Common myeloid progenitor, CD34-positive (primary cell): ENCODE data around the gene ZC3H18.

Source experiments
- CTCF ChIA-PET: fragments of 350-600 bp; sonication (Branson Sonifier 250); formaldehyde crosslinking; loops from one replicate; lab custom pipeline; 2021; ENCODE audit warnings: antibody characterized with exemption; lab: Charles Lee
- POLR2A ChIA-PET: fragments of 350-600 bp; sonication (Branson Sonifier 250); formaldehyde crosslinking; loops from one replicate; lab custom pipeline; 2021; ENCODE audit warnings: antibody characterized with exemption; lab: Charles Lee
- DNase-seq, 3 donors: peaks; one replicate each; pipeline versions ENCODE4 v3.0.0 to v3.0.0-alpha.2; 2013
- H3K27ac ChIP-seq, 2 experiments: 1 replicate in 1 of 2; 2 replicates in 1 of 2; pipeline ENCODE4 v1.7.0; 2013; ENCODE audit warnings: inconsistent platforms in 2 of 2, low read length in 2 of 2, mild to moderate bottlenecking in 2 of 2, low read depth in 1 of 2, moderate library complexity in 1 of 2; ENCODE audit not compliant: severe bottlenecking in 2 of 2, insufficient read depth in 1 of 2, poor library complexity in 1 of 2
- H3K27me3 ChIP-seq, 5 experiments: replicated peaks in 2 of 5; 1 replicate in 3 of 5; 2 replicates in 2 of 5; pipeline versions ENCODE4 v1.6.1 to v1.7.0; 2013; ENCODE audit warnings: low read length in 4 of 5, mild to moderate bottlenecking in 2 of 5, moderate library complexity in 2 of 5, inconsistent platforms in 1 of 5; ENCODE audit not compliant: insufficient read depth in 5 of 5, control insufficient read depth in 4 of 5
- H3K36me3 ChIP-seq, 4 experiments: 1 replicate in 2 of 4; 2 replicates in 2 of 4; pipeline versions ENCODE4 v1.6.1 to v1.7.0; 2013; ENCODE audit warnings: low read length in 3 of 4, control low read depth in 1 of 4, mild to moderate bottlenecking in 1 of 4; ENCODE audit not compliant: control insufficient read depth in 4 of 4, insufficient read depth in 4 of 4
- H3K4me1 ChIP-seq, 4 experiments: 1 replicate in 3 of 4; 2 replicates in 1 of 4; pipeline versions ENCODE4 v1.6.1 to v1.7.1; 2013; ENCODE audit warnings: low read length in 3 of 4, mild to moderate bottlenecking in 3 of 4, control low read depth in 1 of 4, inconsistent platforms in 1 of 4, moderate library complexity in 1 of 4; ENCODE audit not compliant: control insufficient read depth in 4 of 4, insufficient read depth in 4 of 4; ENCODE audit errors: control extremely low read depth in 1 of 4
- H3K4me3 ChIP-seq, 7 experiments: 1 replicate in 4 of 7; 2 replicates in 3 of 7; pipeline versions ENCODE4 v1.5.1 to v1.7.0; 2013; ENCODE audit warnings: mild to moderate bottlenecking in 7 of 7, low read length in 6 of 7, moderate library complexity in 6 of 7, inconsistent platforms in 2 of 7, low read depth in 2 of 7, control low read depth in 1 of 7; ENCODE audit not compliant: insufficient read depth in 4 of 7, control insufficient read depth in 1 of 7; ENCODE audit errors: extremely low read depth in 1 of 7
- H3K9me3 ChIP-seq, 5 experiments: 1 replicate in 4 of 5; 2 replicates in 1 of 5; pipeline versions ENCODE4 v1.6.1 to v1.7.1; 2013; ENCODE audit warnings: low read length in 4 of 5, mild to moderate bottlenecking in 2 of 5, inconsistent platforms in 1 of 5, low read depth in 1 of 5, moderate library complexity in 1 of 5; ENCODE audit not compliant: control insufficient read depth in 4 of 5, insufficient read depth in 2 of 5; ENCODE audit errors: control extremely low read depth in 1 of 5
- WGBS: methylation state at CpG from one replicate; pipeline ENCODE4 v1.1.5; 2013; ENCODE audit not compliant: insufficient coverage; 5-methylcytosine and 5-hydroxymethylcytosine counted together

Gene ZC3H18

GRCh38 chr16:88655733-88656281, 85.6 kb downstream of the ZC3H18 start:
- Histone ChIP-seq H3K4me3 (no peak overlapping the region), H3K27ac (no peak overlapping the region), H3K9me3 (no peaks in the 10 kb centered on the region), H3K27me3 (no peaks in the 10 kb centered on the region), H3K36me3 (peaks cover 0 to 81% (median 24%) of the 10 kb centered on the region in 4 experiments), H3K4me1 (peaks cover 0 to 20% (median 9%) of the 10 kb centered on the region in 4 experiments)
- POLR2A ChIA-PET = no interaction called here
- 95% methylated on average over 21 of the region's 29 CpGs for WGBS
- DNase-seq = no peak
- CTCF ChIA-PET = no interaction called here

GRCh38 chr16:88656291-88656980, 86.2 kb downstream of the ZC3H18 start:
- Histone ChIP-seq H3K4me1 (peaks cover 0 to 22% (median 4%) of the 10 kb centered on the region in 4 experiments), H3K4me3 (no peak overlapping the region)
- POLR2A ChIA-PET = no interaction called here

GRCh38 chr16:88657371-88657770, 87.2 kb downstream of the ZC3H18 start:
- no peak overlapping the region for H3K4me3 ChIP-seq
- peaks cover 0 to 71% (median 24%) of the 10 kb centered on the region in 4 experiments for H3K36me3 ChIP-seq
- ChIA-PET CTCF (no interaction called here), POLR2A (interaction anchor here (0.6 kb wide), 1 partner anchor 29 kb away, joined by 3 read pairs; no protein-coding TSS in a partner anchor)
- DNase-seq = no peak
- WGBS = 96% methylated on average over 19 of the region's 19 CpGs
- H3K4me1 ChIP-seq = peaks cover 0 to 14% (median 5%) of the 10 kb centered on the region in 4 experiments
- H3K27ac ChIP-seq = no peak overlapping the region
- H3K27me3 ChIP-seq = no peaks in the 10 kb centered on the region
- no peaks in the 10 kb centered on the region for H3K9me3 ChIP-seq

More at GRCh38 chr16:88656291-88656980, 86.2 kb downstream of the ZC3H18 start:
- DNase-seq = no peak
- CTCF ChIA-PET = no interaction called here
- Histone ChIP-seq H3K36me3 (peaks cover 0 to 81% (median 24%) of the 10 kb centered on the region in 4 experiments), H3K27me3 (no peaks in the 10 kb centered on the region), H3K9me3 (no peaks in the 10 kb centered on the region), H3K27ac (no peak overlapping the region)
- 87% methylated on average over 18 of the region's 25 CpGs for WGBS

- 95% methylated on average over 8 of the region's 15 CpGs for WGBS
- Histone ChIP-seq H3K27ac (no peak overlapping the region), H3K27me3 (no peaks in the 10 kb centered on the region), H3K4me1 (peaks cover 0 to 12% (median 11%) of the 10 kb centered on the region in 4 experiments), H3K36me3 (peaks cover 0 to 58% (median 22%) of the 10 kb centered on the region in 4 experiments), H3K4me3 (no peak overlapping the region), H3K9me3 (no peaks in the 10 kb centered on the region)
- DNase-seq = no peak
- ChIA-PET POLR2A (no interaction called here), CTCF (interaction anchor here (0.9 kb wide), 1 partner anchor 45 kb away, joined by 3 read pairs; no protein-coding TSS in a partner anchor)
These were observed 88.5 kb downstream of the ZC3H18 start for GRCh38 chr16:88658714-88659113.

GRCh38 chr16:88659160-88659559, 89.0 kb downstream of the ZC3H18 start:
- WGBS = 97% methylated on average over 23 of the region's 25 CpGs
- no peak overlapping the region for H3K27ac ChIP-seq
- H3K27me3 ChIP-seq = no peaks in the 10 kb centered on the region
- CTCF ChIA-PET = interaction anchor here (0.9 kb wide), 1 partner anchor 45 kb away, joined by 3 read pairs; no protein-coding TSS in a partner anchor
- peaks cover 0 to 16% (median 15%) of the 10 kb centered on the region in 4 experiments for H3K4me1 ChIP-seq
- no peak for DNase-seq
- peaks cover 0 to 54% (median 20%) of the 10 kb centered on the region in 4 experiments for H3K36me3 ChIP-seq
- H3K4me3 ChIP-seq = no peak overlapping the region
- POLR2A ChIA-PET = no interaction called here
- no peaks in the 10 kb centered on the region for H3K9me3 ChIP-seq

- Histone ChIP-seq H3K4me3 (peak overlapping the region in 1 of 7 experiments; percentile 63), H3K36me3 (peaks cover 0 to 37% (median 9%) of the 10 kb centered on the region in 4 experiments), H3K9me3 (no peaks in the 10 kb centered on the region), H3K4me1 (peaks cover 0 to 25% (median 15%) of the 10 kb centered on the region in 4 experiments), H3K27ac (no peak overlapping the region), H3K27me3 (no peaks in the 10 kb centered on the region)
- WGBS = 96% methylated on average over 5 of the region's 10 CpGs
- ChIA-PET CTCF (no interaction called here), POLR2A (no interaction called here)
- DNase-seq = no peak
These were observed 91.3 kb downstream of the ZC3H18 start for GRCh38 chr16:88661468-88661867.
